GM12878 (cell line): ENCODE measurements around the gene ELMO2. TPM values are rescaled to one million over a fixed set of nuclear protein-coding genes. Genes with fewer than 3 reads are reported as not detected.

ENCODE experiments used
- ATAC-seq: fragments of 200-7000 bp; cut with Tn5 transposase; 3 replicates; pipeline ENCODE4 v1.9.1; 2020; ENCODE audit warnings: mild to moderate bottlenecking, moderate library complexity
- BruUV-seq: library from RNA; stranded (reverse); fragments of 400-500 nt; replicated peaks from 2 replicates; lab custom pipeline; 2021; lab: Mats Ljungman, UMichigan
- CTCF ChIA-PET: fragments of 300-600 bp; sonication (Branson Sonifier 250); formaldehyde crosslinking; extraction: SDS; loops from one replicate; lab custom pipeline; 2021; ENCODE audit warnings: inconsistent platforms; lab: Yijun Ruan, JAX
- POLR2A ChIA-PET: fragments of 350-600 bp; formaldehyde crosslinking; extraction: SDS; loops from one replicate; lab custom pipeline; 2021; ENCODE audit warnings: inconsistent platforms; lab: Charles Lee
- RAD21 ChIA-PET: fragments of 300-600 bp; sonication (Branson Sonifier 250); formaldehyde crosslinking; loops from one replicate; lab custom pipeline; 2023; ENCODE audit warnings: antibody characterized with exemption; ENCODE audit not compliant: unreplicated experiment; lab: Charles Lee
- SMC1A ChIA-PET: fragments of 300-600 bp; sonication (Branson Sonifier 250); formaldehyde crosslinking; loops from one replicate; lab custom pipeline; 2023; ENCODE audit not compliant: unreplicated experiment, uncharacterized antibody; lab: Charles Lee
- DNase-seq: peaks from one replicate; pipeline ENCODE4 v3.0.0-alpha.2; 2011; ENCODE audit warnings: low read depth, low spot score
- FAIRE-seq: peaks from 3 replicates; lab custom pipeline; 2011; peaks lifted over from hg19 to GRCh38; lab: Jason Lieb, UNC
- H2AFZ ChIP-seq: 2 replicates; pipeline ENCODE4 v1.6.0; 2011; ENCODE audit warnings: low read depth, low read length, control low read depth; ENCODE audit not compliant: control insufficient read depth
- H3K27ac ChIP-seq: 2 replicates; pipeline ENCODE4 v1.5.1; 2011; ENCODE audit warnings: control low read depth; ENCODE audit not compliant: control insufficient read depth, insufficient read depth
- H3K27me3 ChIP-seq, 2 experiments: replicated peaks in 1 of 2; 2 replicates each; pipeline versions ENCODE4 v1.6.0 to v1.6.1; 2011; ENCODE audit warnings: low read length in 1 of 2; ENCODE audit not compliant: control insufficient read depth in 2 of 2, insufficient read depth in 2 of 2
- H3K36me3 ChIP-seq, 2 experiments: 2 replicates each; pipeline ENCODE4 v1.5.1; 2011; ENCODE audit warnings: low read length in 1 of 2; ENCODE audit not compliant: control insufficient read depth in 2 of 2, insufficient read depth in 2 of 2
- H3K4me1 ChIP-seq: 2 replicates; pipeline ENCODE4 v1.6.1; 2011; ENCODE audit warnings: mild to moderate bottlenecking, low read length, moderate library complexity, mixed read lengths; ENCODE audit not compliant: control insufficient read depth, insufficient read depth
- H3K4me2 ChIP-seq: 2 replicates; pipeline ENCODE4 v1.6.0; 2011; ENCODE audit warnings: control low read depth; ENCODE audit not compliant: control insufficient read depth, insufficient read depth
- H3K4me3 ChIP-seq: fragments of 200-600 bp; sonication (generic); 2 replicates; pipeline ENCODE4 v1.5.1; 2016
- H3K79me2 ChIP-seq: 2 replicates; pipeline ENCODE4 v1.6.0; 2011; ENCODE audit warnings: low read length; ENCODE audit not compliant: control insufficient read depth, insufficient read depth
- H3K9ac ChIP-seq: 2 replicates; pipeline ENCODE4 v1.8.0; 2011; ENCODE audit warnings: low read length, control low read depth, mixed read lengths; ENCODE audit not compliant: control insufficient read depth, insufficient read depth
- H3K9me3 ChIP-seq: replicated peaks from 3 replicates; pipeline ENCODE4 v1.5.1; 2011; ENCODE audit warnings: mild to moderate bottlenecking, low read length; ENCODE audit not compliant: control insufficient read depth, insufficient read depth
- H4K20me1 ChIP-seq: 2 replicates; pipeline ENCODE4 v1.6.0; 2011; ENCODE audit not compliant: control insufficient read depth, insufficient read depth
- CREM ChIP-seq: IDR thresholded peaks from 2 replicates; pipeline ENCODE4 v1.6.1; 2014; ENCODE audit warnings: antibody characterized with exemption, low read depth
- CTCF ChIP-seq, 3 experiments: IDR thresholded peaks in 2 of 3; conservative IDR thresholded peaks in 1 of 3; 2 replicates each; pipeline ENCODE4 v1.5.1; 2011; ENCODE audit warnings: low read depth in 3 of 3, low read length in 3 of 3, mild to moderate bottlenecking in 3 of 3, control low read depth in 2 of 3, moderate library complexity in 2 of 3, inconsistent platforms in 1 of 3, mixed read lengths in 1 of 3; ENCODE audit not compliant: control insufficient read depth in 2 of 3, insufficient read depth in 1 of 3; ENCODE audit errors: extremely low read depth in 1 of 3
- DPF2 ChIP-seq: fragments of 450-650 bp; IDR thresholded peaks from 2 replicates; pipeline ENCODE4 v1.6.1; 2017; ENCODE audit warnings: mild to moderate bottlenecking
- EGR1 ChIP-seq, 2 experiments: IDR thresholded peaks; 1 replicate in 1 of 2; 2 replicates in 1 of 2; pipeline ENCODE4 v1.6.1; 2011 to 2012; ENCODE audit warnings: low read depth in 2 of 2, low read length in 2 of 2, borderline replicate concordance in 1 of 2, mild to moderate bottlenecking in 1 of 2, moderate library complexity in 1 of 2
- EZH2 ChIP-seq: IDR thresholded peaks from 2 replicates; pipeline ENCODE4 v1.6.1; 2012; ENCODE audit warnings: low read depth, mild to moderate bottlenecking, control low read depth, inconsistent platforms, low read length, borderline replicate concordance; ENCODE audit not compliant: control insufficient read depth
- JUNB ChIP-seq: IDR thresholded peaks from 2 replicates; pipeline ENCODE4 v1.6.1; 2016; ENCODE audit warnings: antibody characterized with exemption, mild to moderate bottlenecking
- MEF2A ChIP-seq: IDR thresholded peaks from 2 replicates; pipeline ENCODE4 v1.6.1; 2011; ENCODE audit warnings: low read depth, mild to moderate bottlenecking, low read length, moderate library complexity; ENCODE audit not compliant: insufficient read depth
- POU2F2 ChIP-seq: IDR thresholded peaks from 3 replicates; pipeline ENCODE4 v1.6.1; 2011; ENCODE audit warnings: low read depth, mild to moderate bottlenecking, low read length, borderline replicate concordance
- RBBP5 ChIP-seq: fragments of 200-600 bp; sonication (generic); conservative IDR thresholded peaks from 2 replicates; pipeline ENCODE4 v1.6.1; 2016
- SP1 ChIP-seq: IDR thresholded peaks from one replicate; pipeline ENCODE4 v1.6.1; 2011; ENCODE audit warnings: low read depth, low read length
- ZNF687 ChIP-seq: fragments of 450-650 bp; IDR thresholded peaks from 2 replicates; pipeline ENCODE4 v1.6.1; 2017; ENCODE audit warnings: mild to moderate bottlenecking, moderate library complexity
- WGBS: methylation state at CpG from one replicate; pipeline ENCODE4 v1.1.6; 2016; ENCODE audit warnings: low lambda C conversion rate; ENCODE audit not compliant: insufficient replicate concordance, insufficient coverage; ENCODE audit errors: missing lambda C conversion rate; 5-methylcytosine and 5-hydroxymethylcytosine counted together
- in situ Hi-C: fragments of 300-500 bp; cut with MboI; formaldehyde crosslinking; loops from 9 replicates; pipeline ENCODE4 v1.14.3; 2018; ENCODE audit warnings: mixed read lengths
- intact Hi-C: fragments of 100-400 bp; cut with micrococcal nuclease; formaldehyde crosslinking; loops from one replicate; pipeline ENCODE4 v1.14.2; 2022; ENCODE audit not compliant: unreplicated experiment
- polyA plus RNA-seq, 11 experiments: library from polyadenylated mRNA; depleted of rRNA in 4 of 11; unstranded in 6 of 11; stranded (reverse) in 5 of 11; fragments of >200 nt; fragmentation: Nextera tagmentation in 4 of 11; fragmentation: Illumina TruSeq in 1 of 11; extraction: Ambion mirVana in 4 of 11; extraction: Trizol in 1 of 11; gene quantifications; 1 replicate in 1 of 11; 2 replicates in 10 of 11; pipeline versions ENCODE4 v1.2.1 to v1.2.3, GENCODE V29; 2011 to 2016; ENCODE audit warnings: inconsistent platforms in 2 of 11, missing spikeins in 2 of 11, low read depth in 1 of 11
- total RNA-seq, 4 experiments: library from RNA; depleted of rRNA in 3 of 4; stranded (reverse); fragments of >200 nt in 3 of 4; fragmentation: Illumina TruSeq in 1 of 4; extraction: Trizol in 1 of 4; gene quantifications; 2 replicates each; pipeline versions ENCODE4 v1.2.1 to v1.2.3, GENCODE V29; 2013 to 2021

Gene ELMO2
- total and polyA plus RNA-seq, 10 of the 15 experiments (the other 5 are each of a cell fraction or from before 2014, with no cell fraction given) = 14.2 to 40.2 (median 37.6) TPM

- H3K27ac ChIP-seq = no peak overlapping the region
- 6% methylated on average over 24 of the region's 24 CpGs for WGBS
- no peaks in the 10 kb centered on the region for H3K4me1 ChIP-seq
- SMC1A ChIA-PET = no interaction called here
- ATAC-seq (no peak), FAIRE-seq (no peak), DNase-seq (no peak)
- no peaks in the 10 kb centered on the region for H3K79me2 ChIP-seq
- H2AFZ ChIP-seq = no peak overlapping the region
- H3K4me2 ChIP-seq = no peak overlapping the region
- BruUV-seq = no TSS peak
- H3K9me3 ChIP-seq = no peaks in the 10 kb centered on the region
- no peaks in the 10 kb centered on the region for H3K36me3 ChIP-seq
- no peak overlapping the region for H3K9ac ChIP-seq
- no peak overlapping the region for H3K4me3 ChIP-seq
- RAD21 ChIA-PET = interaction anchor here (1.1 kb wide), 1 partner anchor 46 kb away, joined by 3 read pairs; no protein-coding TSS in a partner anchor
- in situ Hi-C loops = no loop called here
- no peak for TF ChIP-seq EZH2
- no peak for TF ChIP-seq CTCF (IDR thresholded peaks at IDR 0.05 in 2 of 3, conservative IDR thresholded peaks at IDR 0.05 in 1 of 3; ENCODE audit: control insufficient read depth in 2 of 3, extremely low read depth in 1 of 3, insufficient read depth in 1 of 3, low read depth in 3 of 3, low read length in 3 of 3)
- no peak for TF ChIP-seq MEF2A
- no peak for TF ChIP-seq CREM
- TF ChIP-seq ZNF687 = no peak
- TF ChIP-seq RBBP5 = no peak
- no peak for TF ChIP-seq DPF2
- no peak for TF ChIP-seq EGR1 (IDR thresholded peaks at IDR 0.05; ENCODE audit: borderline replicate concordance in 1 of 2, low read depth in 2 of 2, low read length in 2 of 2)
- no peak for TF ChIP-seq POU2F2
- TF ChIP-seq SP1 = no peak
- no peak for TF ChIP-seq JUNB
- POLR2A ChIA-PET = no interaction called here
- H3K27me3 ChIP-seq = peaks cover 24 to 25% of the 10 kb centered on the region in 2 experiments
- intact Hi-C loops = no loop called here
- CTCF ChIA-PET = interaction anchor here (0.5 kb wide), 1 partner anchor 786 kb away, joined by 3 read pairs; no protein-coding TSS in a partner anchor
- H4K20me1 ChIP-seq = no peaks in the 10 kb centered on the region
Observed at GRCh38 chr20:46316984-46317684, 89.3 kb downstream of the ELMO2 start.
